Stimulated activated CD4-positive, alpha-beta T cell treated with anti-CD3 and anti-CD28 coated beads, Interleukin-15, amount 100 ng/mL, for 24 hours (primary cell): ENCODE results near the gene CADM2.

Experiments used
- DNase-seq: peaks from one replicate; pipeline ENCODE4 v3.0.0-alpha.2; 2020

Gene CADM2

DNA sequence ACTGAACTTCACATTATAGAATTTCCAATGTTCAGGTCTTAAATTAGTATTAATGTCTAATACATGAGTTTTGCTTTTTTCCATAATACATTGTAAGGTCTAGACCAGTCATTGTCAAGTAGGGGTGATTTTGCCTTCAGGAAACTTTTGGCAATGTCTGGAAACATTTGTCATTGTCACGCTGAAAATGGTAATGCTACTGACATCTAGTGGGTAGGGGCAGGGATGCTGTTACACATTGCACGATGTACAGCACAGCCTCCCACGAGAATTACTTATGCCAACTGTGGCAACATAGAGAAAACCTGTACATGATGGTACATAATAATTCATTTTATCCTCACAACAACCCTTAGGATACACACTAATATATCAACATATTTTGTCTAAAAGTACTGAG lies 384.1 kb downstream of the CADM2 start:
- no peak for DNase-seq

DNA sequence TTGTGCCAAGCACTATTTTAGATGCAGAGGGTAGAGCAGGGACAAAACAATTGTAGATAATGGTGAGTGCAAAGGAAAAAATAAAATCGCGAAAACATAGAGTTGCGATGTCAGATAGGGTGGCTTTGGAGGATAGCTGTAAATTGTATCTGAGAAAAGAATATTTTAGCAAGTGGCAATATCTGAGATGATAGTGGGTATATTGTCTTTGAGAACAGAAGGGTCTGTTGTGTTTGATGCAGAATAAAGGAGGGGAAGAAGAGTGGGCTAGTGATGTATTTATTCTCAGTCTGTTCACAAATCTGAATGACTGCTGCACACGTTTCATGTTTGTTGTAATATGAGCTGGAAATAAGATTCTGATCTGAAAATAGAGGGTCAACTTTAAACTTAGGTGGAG lies 396.8 kb downstream of the CADM2 start:
- no peak for DNase-seq

DNA sequence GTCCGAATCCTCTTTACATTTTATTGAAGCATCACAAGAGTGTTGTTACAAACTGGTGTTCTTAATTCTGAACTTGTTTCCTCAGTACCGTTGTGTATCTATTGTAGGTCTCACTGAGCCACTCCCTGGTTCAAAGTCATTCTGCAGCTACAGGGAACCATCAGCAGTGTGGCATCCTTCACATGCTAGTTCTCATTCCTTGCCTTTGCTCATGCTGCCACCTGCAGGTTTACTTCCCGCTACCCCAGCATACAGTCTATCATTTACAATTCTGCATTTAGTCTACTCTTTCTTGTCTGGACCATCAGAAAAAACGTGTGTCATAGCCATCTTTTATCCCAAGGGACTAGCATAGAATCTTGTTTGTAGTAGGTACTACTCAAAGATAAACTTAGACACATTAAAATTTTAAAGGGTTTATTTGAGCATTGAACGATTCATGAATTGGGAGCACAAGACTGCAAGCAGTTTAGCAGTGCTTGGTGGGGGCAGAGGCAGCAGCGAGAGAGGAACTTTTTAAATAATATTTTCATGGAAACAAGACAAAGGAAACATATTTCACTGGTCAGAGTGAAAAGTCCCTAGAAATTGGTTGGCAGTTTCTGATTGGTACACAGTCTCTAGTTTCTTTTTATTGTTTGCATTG lies 402.1 kb downstream of the CADM2 start:
- DNase-seq = peak; percentile 3

DNA sequence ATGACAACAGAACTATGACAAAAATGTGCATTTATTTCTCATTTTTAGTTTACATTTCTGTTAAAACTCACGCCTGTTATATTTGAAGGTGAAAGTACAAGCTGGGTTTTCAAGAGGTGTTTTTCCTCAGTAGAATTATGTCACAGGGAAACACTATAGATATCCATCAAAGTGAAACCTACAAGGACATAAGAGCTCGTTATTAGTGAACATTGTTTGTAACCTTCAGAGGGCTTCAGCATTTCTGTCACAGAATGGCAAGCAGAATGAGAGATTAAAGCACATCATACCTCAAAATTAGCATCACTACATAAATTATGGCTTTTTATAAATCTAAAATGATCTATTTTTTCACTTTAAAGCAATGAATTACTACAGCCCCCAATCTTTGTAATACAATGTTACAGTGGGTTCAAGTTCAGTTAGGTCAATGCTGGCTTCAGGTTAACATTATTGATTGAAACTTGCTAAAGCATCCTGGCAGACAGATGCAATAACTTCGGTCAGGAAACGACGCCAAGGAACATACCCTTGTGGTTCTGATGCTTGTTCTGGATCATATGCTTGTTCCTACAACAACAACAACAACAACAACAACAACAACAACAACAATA lies 405.6 kb downstream of the CADM2 start:
- DNase-seq = no peak

DNA sequence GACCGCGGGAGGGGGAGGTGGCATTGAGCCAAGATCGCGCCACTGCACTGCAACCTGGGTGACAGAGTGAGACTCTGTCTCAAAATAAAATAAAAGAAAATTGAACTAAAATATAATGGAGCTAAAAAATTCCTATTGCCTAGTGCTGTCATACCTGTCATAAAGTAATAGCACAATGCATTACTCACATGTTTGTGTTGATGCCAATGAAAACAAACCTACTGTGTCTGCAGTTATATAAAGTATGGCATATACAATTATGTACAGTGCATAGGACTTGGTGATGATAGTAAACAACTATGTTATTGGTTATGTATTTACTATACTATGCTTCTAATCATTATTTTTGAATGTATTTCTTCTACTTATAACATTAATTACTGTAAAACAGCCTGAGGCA lies 411.6 kb downstream of the CADM2 start:
- DNase-seq = no peak

DNA sequence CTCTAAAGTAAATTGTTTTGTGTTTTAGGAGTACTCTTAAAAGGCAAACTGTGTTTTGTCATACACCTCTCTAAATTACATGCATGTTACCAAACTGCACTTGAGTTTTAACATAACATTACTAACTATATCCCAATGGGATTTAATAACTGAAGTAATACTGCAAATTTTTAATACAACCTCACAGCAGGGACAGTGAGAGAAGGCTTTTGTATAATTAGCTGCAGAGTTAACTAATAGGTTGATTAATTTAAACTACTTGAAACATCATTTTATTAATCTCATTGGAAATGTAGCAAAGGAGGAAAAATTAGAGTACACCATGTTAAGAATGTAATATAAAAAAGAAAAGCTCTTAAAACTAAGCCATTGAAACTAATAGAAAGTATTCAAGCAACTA lies 417.3 kb downstream of the CADM2 start:
- DNase-seq = no peak

DNA sequence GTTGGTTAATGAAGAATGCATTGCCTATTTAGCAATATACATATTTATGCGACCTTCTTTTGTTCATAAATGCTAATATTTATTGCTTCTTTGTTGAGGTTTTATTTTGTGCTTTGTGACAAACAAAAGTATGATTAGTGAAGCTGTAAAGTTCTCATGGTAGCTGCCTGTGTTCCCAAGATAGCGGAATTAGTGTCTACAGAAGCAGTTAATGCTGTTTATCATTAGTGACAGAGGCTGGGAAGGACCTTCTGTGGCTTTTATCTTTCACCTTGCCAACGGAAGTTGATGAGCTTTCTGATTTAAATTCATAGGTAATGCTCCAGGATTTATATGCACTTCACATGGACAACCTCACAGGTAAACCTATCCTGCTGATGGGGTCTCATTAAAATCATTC lies 418.3 kb downstream of the CADM2 start:
- no peak for DNase-seq

DNA sequence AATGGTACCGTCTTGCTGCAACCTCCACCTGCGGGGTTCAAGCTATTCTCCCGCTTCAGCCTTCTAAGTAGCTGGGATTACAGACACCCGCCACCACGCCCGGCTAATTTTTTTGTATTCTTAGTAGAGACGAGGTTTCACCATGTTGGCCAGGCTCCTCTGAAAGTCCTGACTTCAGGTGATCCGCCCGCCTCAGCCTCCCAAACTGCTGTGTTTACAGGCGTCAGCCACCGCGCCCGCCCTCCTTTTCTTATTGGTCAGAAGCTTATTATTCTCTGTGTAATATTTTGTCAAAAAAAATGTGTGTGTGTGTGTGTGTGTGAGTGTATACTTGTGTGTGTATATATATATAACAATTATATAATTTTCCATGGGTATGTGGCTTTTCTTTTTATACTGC lies 425.6 kb downstream of the CADM2 start:
- no peak for DNase-seq

DNA sequence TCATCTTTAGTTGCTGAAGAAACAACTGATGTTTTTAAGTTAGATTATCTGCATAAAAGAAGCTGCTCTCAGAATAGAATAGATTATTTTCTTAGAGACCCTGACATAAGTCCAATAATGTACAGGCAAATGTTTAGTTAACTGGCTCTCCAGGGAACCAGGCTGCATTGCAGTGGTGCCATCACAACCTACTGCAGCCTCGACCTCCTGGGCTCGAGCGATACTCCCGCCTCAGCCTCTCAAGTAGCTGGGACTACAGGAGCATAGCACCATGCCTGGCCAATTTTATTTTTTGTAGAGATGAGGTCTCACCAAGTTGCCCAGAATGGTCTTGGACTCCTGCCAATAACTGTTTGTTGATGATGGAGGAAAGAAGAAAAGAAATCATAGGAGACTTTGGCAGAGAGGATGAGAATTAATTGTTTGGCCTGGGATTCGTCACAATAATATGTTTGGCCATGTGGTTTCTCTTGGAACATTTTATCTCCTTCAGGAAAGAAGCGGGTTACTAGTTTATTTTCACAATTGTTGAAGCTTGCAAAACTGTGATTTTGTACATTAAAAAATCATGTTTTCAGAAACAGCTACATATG lies 429.2 kb downstream of the CADM2 start:
- no peak for DNase-seq

DNA sequence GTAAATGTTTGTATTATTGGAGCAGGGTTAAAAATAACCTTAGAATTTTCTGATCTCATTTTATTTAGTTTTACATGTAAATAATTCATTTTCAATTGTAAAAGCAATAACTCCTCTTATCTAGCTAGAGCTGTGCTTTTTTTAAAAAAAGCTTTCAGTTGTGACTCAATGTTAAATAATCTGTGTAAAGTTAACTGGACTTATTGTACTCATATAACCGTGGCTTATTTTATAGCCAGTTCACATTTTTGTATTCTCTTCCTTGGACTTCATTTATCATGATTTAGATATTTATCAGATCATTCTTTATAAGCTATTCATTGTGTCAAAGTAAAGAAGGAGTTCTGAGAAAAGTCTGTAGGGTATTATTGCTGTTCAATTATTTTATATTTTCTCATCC lies 435.6 kb downstream of the CADM2 start:
- no peak for DNase-seq

DNA sequence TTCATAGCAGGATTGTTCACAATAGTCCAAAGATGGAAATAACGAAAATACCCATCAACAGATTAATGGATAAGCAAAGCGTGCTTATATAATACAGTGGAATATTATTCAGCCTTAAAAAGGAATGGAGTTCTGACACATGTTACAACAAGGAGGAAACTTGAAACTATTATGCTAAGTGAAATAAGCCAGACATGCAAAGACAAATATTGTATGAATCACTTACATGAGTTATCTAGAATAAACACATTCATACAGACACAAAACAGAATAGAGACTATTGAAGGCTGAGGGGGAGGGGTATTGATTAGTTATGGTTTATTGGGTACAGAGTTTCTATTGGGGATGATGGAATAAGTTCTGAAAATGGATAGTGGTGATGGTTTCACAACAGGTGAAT lies 438.6 kb downstream of the CADM2 start:
- no peak for DNase-seq

DNA sequence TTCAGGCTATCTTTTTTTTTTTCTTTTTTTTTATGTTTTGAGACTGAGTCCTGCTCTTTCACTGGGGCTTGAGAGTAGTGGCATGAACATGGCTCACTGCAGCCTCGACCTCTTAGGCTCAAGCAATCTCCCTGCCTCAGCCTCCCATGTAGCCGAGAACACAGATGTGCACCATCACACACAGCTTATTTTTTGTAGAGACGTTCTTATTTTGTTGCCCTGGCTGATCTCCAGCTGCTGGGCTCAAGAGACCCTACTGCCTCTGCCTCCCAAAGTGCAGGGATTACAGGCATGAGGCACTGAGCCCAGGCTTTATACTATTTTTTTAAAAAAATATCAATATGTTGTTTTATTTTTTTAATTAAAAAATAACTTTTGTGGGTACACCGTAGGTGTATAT lies 467.3 kb downstream of the CADM2 start:
- DNase-seq = no peak

DNA sequence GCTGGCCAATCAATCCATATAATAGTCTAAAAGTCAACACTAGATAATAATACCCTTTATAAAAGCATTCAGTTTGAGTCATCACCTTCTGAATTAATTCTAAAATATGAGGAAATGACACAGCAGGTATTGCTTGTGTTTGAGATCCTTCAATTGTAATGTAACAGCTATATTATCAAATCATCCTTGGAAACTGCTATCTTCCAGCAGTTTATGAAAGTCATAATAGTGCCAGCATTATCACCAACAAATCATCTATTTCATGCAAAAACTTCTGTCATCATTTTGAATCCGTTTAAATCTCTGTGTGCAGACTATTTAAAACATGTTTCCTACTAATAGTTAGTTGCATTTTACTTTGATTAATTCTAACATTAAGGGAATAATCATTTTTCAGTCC lies 468.7 kb downstream of the CADM2 start:
- DNase-seq = no peak

DNA sequence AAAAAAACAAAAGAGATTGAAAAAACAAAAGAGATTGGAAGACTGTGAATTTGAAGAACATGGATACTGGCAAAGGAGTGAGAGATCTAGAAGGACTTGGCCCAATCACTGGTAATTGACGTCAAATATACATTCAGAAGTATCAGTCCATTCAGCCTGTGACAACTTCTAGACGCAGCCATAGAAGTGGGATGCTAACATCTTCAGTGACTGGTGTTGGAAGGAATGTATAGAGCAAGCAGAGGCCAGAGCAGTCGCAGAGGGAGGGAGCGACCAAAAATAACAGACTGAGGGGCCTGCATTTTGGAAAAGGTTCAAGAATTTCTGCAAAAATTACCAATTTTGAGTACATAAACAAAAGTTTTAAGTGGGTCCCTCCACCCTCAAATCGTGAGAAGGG lies 473.3 kb downstream of the CADM2 start:
- no peak for DNase-seq

DNA sequence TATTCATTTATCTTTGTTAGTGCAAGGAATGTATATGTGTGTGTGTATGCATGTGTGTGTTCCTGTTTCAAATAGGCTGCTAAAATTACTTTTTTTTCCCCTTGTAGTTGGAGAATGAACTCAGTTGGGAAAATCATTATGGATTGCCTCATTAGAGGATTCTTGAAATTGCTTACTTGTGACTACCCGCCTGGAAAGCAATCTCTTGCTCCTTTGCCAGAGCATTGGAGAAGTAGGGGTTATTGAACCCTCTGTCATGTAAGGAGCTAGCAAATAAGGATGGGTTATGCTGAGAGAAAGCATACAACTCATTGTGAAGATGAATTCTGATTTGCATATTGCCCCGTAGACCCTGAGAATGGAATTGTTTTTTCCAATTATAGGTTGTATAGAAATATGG lies 474.5 kb downstream of the CADM2 start:
- no peak for DNase-seq

DNA sequence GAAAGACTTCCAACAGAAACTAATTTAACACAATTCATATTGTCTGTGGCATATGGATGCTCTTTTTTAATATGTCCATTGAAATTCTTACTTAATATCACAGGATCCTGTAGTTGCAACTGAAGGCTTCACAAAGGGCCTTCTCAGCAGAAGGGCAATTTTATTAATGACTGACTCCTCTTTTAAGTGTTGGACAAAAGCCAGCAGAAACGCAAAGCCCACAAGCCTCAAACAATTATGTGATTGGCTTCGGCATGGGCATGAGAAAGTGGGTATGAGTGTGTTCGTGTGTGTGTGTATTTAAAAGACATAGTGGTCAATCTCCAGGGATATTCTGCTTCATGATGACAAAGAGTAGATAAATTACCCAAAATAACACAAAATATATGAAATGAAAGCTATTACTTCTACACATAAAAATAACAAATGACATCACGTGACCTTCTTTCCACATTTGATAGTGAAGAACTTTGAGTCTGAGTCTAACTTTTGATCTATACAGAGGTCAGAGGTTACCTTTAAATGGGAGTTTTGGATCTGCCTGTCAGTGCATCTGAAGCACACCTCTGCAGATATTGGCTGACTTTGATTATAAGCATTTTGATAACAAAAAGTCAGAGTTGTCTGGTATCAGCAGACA lies 496.9 kb downstream of the CADM2 start:
- no peak for DNase-seq

DNA sequence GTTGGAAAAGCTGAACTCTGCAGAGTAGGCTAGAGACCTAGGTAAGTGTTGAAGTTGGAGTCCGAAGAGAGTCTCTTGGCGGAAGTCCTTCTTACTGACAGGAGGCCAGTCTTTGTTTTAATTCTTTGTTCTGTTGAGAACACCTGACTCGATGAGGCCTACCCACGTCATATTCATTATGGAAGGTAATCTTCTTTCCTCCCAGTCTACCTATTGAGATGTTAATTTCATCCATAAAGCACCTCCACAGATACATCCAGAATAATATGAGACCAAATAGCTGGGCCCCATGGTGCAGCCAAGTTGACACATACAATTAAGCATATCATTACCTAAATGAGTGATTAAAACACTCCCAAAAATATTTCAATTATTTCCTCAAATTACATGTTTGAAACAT lies 515.5 kb downstream of the CADM2 start:
- no peak for DNase-seq

DNA sequence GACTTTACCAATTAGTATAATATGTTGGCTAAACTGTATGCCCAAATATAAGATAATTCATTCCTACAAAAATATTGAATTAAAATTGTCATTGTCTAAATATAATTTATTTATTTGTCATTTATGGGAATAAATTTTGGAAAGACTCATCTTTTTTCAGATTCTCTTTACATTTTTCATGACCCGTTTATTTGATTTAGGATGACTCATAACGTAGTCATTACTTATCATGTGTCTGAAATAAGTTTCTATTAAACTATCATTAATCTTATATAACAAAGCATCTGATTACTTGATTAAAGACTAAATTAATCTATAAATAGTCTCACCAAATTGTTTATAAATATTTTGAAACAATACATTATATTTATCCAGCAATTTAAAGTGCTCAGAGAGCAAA lies 516.6 kb downstream of the CADM2 start:
- DNase-seq = no peak

DNA sequence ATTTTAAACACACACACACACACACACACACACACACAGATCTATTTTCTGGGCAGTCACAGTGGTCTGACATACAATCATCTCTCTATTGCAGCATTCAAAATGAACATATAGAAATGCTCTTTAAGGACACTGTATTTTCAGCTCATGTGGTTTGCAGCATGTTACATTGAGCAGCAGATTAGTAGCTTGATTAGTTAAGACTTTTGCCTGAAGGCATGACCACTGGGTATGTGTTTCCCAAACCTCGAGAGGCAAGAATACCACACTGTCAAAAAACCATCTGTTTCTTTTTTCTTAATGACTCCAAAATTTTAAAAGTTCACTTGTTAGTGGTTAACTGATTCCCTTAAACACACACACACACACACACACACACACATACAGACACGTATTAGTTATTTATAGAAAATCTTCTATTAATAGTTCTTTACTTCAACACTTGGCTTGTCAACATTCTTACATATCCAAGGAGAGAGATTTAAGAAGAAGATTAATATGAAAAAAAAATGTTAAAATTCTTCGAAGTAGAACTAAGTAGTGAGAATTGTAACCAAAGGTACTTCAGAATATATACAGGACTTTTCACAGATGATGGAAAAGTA lies 518.2 kb downstream of the CADM2 start:
- no peak for DNase-seq

DNA sequence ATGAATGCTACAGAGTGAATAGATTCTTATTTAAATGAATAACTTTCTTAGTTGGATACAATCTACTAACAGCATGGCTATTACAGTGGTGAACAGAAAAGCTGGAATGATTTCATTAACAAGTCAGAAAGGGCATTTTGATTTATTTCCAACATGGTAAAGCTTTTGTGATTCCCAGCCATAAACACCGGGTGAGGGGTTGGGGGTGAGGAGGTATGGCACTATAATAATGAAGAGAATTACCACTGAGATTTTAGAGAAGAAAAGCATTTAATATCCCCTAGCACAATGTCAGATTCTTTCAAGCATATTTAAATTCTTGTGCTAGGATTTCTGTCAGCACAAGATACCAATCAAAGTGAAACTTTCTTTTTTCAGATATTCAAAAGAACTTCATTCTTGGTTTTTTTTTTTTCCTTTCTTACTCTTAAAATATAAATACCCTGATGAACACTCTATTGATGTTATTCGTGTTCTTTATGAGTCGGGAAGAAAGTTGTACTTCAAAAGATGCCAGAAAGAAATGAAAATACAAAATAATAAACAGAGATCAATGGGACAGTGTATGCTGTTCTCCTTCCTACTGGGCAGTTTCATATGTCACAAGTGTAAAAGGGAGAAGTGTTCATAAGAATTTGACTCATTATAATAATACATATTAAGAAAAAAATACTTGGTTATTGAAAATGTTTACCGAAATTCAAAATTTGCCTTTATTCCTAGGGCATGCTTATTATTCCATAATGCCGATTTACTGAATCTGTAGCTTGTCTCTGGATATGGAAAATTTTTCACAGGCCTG lies 522.8 kb downstream of the CADM2 start:
- DNase-seq = no peak

DNA sequence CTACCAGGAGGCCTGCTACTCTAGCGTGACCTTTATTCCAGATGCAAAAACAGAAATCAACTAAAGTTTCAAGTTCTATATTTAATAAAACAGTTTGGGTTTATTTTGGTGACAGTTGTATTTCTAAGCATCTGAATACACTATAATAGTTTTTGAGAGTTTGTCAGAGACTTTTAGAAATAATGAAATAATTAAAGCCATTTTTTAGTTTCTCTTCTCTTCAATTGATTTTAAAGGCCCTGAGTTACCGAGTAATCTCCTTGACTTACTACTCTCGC lies 523.4 kb downstream of the CADM2 start:
- no peak for DNase-seq

DNA sequence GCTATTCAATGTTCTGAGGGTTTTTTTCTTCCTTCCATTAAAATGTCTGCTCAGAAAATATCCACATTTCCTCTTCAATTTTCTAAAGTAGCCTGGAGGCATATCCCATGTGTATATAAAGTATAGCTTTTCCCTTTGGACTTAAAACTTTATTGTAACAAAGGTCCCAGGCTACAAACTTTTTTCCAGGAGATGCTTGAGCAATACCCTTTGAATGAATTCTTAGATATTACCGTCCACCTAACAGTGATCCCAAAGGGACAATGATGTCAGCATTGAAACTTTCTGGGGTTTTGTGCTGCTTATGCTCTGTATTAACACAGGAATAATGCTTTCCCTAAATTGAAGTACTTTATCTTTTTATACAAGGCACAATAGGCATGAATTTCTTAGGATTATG lies 525.2 kb downstream of the CADM2 start:
- DNase-seq = no peak

DNA sequence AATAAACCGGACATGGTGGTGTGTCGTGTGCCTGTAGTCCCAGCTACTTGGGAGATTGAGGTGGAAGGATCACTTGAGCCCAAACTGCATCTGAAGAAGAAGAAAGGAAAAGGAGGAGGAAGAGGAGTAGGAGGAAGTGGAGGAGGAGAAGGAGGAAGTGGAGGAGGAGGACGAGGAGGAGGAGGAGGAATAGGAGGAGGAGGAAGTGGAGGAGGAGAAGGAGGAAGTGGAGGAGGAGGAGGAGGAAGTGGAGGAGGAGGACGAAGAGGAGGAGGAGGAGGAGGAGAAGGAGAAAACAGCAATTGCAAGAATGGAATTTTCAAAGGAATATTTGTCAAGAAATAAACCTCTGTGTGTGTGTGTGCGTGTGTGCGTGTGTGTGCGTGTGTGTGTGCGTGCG lies 528.6 kb downstream of the CADM2 start:
- DNase-seq = no peak
